ENCODE results near the gene SIAH2.

Gene SIAH2

DNA sequence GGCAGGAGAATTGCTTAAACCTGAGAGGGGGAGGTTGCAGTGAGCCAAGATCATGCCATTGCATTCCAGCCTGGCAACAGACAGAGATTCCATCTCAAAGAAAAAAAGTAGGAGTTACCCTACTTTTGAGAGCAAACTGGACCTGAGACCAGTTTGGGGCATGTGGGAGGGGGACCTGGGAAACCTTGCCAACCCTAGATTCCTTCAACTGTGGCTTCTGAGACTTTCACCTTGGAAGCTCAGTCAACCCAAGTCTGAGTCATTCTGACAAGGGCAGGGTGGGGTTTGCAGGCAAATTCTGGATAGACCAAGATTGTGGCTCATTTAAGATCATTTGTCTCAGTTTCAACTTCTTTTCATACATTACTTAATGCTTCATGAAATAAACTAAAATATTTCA lies 23.8 kb upstream of the SIAH2 start:
- DNase-seq = peak; percentile 80 to 87

DNA sequence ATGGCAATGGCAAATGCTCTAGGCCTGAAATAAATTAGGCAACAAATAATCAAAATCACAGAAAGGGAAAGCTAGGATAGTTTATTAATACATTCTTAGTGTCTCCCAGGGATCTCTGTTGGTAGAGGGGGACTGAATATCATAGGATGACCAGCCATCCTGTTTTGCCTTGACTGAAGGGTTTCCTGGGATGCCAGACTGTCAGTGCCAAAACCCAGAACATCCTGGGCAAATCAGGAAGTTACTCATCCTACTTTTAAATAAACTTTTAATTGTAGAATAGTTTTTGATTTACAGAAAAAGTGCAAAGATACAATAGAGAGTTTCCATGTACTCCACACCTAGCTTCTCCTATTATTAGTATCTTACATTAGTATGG lies 21.8 kb upstream of the SIAH2 start:
- TF ChIP-seq GATA1 (IDR thresholded peaks at IDR 0.05; ENCODE audit: low read depth, low read length) = no peak
- no peak for TF ChIP-seq POLR2A (IDR thresholded peaks at IDR 0.05; ENCODE audit: low read length)
- DNase-seq = no peak

More for the DNA sequence above, 23.8 kb upstream of the SIAH2 start:
- TF ChIP-seq POLR2A (IDR thresholded peaks at IDR 0.05; ENCODE audit: low read length) (no peak), GATA1 (IDR thresholded peaks at IDR 0.05; ENCODE audit: low read depth, low read length) (no peak)

DNA sequence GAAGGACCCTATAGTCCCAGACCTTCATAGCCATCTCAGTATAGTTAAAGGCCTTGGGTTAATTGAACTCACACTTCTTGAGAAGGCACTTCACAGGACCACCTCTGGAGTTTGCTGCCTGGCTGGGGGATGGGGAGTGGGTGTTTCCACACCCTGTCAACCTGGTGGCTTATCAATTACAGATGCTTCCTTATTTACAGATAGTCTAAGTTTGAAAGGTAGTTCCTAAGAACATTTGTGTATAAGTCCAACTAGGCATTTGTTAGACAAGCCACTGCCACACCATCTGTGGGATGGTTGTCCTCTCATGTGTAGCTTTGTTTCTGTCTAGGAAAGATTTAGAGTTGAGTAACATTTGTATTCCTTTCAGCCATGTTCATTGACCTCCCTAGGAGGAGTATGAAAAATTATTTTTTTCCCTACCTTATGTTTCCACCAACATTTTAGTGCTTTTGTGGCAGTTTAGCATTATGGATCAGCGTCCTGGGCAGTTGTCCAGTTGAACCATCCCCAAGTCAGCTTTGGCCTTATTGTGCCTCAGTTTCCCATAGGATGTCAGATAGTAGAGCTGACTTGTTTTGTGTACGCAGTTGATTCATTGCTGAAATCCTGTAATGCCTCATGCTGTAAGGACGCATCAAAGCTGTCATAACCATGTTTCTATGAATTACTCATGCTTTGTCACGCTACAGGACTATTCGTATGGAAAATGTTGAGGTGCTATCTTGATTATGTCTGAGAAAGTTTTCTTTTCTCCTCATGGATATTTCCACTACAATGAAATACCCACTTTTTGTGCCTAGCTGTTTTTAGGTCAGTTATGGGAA lies 21.2 kb upstream of the SIAH2 start:
- DNase-seq = no peak
- TF ChIP-seq GATA1 (IDR thresholded peaks at IDR 0.05; ENCODE audit: low read depth, low read length) (no peak), POLR2A (IDR thresholded peaks at IDR 0.05; ENCODE audit: low read length) (no peak)

DNA sequence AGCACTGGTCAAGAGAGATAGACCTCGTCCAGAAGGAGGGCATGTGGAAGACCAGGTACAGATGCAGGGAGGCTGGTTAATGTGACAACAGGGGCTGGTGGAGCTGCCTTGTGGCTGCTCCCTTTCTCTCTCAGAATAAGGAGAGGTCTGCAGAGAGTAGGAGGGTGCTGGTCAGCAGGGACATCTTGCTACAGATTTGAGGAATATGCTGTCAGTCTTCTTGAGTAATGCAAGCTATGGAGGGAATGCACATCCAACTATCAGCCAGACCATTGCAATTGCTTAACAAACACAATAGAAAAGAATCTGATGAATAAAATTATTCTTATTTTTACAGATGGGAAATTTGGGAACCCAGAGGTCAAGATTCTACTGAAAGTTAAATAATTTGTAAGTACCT lies 20.3 kb upstream of the SIAH2 start:
- no peak for TF ChIP-seq POLR2A (IDR thresholded peaks at IDR 0.05; ENCODE audit: low read length)
- no peak for TF ChIP-seq GATA1 (IDR thresholded peaks at IDR 0.05; ENCODE audit: low read depth, low read length)

DNA sequence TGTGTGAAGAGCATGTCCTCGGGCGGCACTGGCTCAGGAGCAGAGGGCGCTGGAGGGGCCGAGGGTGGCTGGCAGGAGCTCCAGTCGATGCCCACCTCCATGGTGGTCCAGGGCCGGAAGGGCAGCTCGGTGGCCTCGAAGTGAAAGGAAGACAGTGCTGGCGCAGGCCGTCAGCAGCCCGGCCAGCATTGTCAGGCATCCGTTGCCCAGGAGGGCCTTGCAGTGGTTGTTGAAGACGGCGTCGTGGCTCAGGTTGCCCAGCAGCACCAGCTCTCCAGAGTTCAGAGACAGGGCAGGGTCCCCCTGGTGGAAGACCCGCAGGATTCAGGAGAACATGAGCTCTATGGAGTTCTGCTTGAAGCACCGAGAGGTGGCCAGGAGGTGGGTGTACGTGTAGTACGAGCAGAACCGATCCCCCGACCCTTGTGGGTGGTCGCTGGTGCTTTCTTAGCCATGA lies 16.5 kb upstream of the SIAH2 start:
- TF ChIP-seq GATA1 (IDR thresholded peaks at IDR 0.05; ENCODE audit: low read depth, low read length) (no peak), POLR2A (IDR thresholded peaks at IDR 0.05; ENCODE audit: low read length) (no peak)
- DNase-seq = peak in 1 of 2 experiments; percentile 10

More for the DNA sequence above, 20.3 kb upstream of the SIAH2 start:
- no peak for DNase-seq

DNA sequence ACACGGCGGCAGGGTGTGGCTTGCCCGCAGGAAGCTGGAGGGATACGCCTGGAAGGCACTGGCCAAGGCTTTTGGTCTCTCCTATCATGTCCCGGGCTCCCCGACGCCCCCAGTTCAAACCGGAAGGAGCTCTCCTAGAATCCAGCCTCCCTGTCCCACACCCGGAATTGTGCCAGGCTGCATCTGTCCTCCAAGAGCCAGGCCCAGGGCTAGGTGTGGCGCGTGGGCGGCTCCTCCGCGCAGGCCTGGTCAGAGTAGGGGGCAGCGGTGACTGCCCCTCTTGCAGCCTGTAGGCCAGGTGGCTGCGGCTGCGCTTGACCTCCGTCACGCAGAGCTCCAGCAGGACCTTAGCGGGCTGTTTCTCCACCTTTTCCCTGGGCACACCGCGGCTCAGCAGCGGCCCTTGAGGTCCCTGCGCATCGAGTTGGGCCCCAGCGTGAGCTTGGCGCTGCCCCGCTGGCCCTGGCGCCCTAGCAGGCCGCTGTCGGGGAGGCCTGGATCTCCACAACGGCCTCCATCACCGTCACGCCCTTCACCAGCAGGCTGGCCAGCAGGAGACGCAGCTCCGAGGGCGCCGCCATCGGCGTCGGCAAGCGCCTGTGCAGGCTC lies 15.9 kb upstream of the SIAH2 start:
- no peak for TF ChIP-seq POLR2A (IDR thresholded peaks at IDR 0.05; ENCODE audit: low read length)
- no peak for TF ChIP-seq GATA1 (IDR thresholded peaks at IDR 0.05; ENCODE audit: low read depth, low read length)
- DNase-seq = no peak

DNA sequence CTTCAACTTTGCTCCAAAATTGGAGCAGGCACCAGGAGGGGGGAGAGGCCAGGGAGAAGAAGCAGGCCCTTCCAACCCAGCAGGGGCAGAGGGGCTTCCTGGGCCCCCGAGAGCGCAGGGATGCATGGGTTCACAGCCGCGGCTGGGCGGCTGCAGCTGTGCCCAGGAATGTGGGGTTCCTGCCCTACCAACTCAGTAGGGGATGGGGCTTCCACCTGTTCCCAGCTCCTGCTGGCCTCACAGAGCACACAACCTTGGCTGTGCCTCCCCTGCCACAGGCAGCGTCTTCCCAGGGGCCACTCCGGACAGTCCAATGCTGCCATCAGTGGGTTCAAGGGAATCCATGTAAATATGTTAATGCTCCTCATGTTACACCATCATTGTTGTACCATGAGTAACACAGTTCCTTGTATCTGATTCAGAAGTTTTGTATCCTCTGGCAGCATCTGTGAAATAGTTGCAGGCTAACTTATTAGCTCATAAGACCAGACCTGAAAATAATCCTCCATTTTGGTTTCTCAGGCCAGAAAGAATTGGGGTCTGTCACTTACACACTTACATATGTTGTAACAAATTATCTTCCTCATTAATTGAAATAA lies 12.1 kb upstream of the SIAH2 start:
- DNase-seq = no peak
- TF ChIP-seq POLR2A (IDR thresholded peaks at IDR 0.05; ENCODE audit: low read length) (no peak), GATA1 (IDR thresholded peaks at IDR 0.05; ENCODE audit: low read depth, low read length) (no peak)

DNA sequence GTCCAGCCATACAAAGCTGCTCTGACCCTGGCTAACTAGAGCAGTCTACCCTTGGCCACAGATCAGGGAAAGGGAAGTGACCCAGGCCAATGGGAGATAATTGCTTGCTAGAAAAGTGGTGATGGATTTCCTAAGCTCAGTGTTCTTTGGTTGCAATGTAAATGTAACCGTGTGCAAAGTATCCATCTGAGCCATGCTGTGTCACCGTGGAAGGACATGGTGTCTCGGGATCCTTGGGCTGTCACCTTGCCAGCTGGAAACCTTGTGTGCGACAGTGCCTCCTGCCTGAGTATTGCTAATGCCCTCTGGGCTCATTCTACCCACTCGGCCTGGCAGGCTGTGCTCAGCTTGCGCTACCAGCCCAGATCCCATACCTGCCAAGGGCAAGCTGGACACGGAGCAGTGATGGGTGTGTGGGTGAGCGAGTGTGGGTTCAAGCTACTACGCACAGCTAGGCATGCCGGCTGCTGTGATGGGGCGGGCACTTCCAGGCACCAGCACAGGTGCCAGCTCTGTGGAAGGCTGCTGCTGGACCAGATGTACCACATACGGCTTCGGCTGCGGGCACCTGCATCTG lies 10.7 kb upstream of the SIAH2 start:
- no peak for TF ChIP-seq GATA1 (IDR thresholded peaks at IDR 0.05; ENCODE audit: low read depth, low read length)
- no peak for TF ChIP-seq POLR2A (IDR thresholded peaks at IDR 0.05; ENCODE audit: low read length)
- no peak for DNase-seq

DNA sequence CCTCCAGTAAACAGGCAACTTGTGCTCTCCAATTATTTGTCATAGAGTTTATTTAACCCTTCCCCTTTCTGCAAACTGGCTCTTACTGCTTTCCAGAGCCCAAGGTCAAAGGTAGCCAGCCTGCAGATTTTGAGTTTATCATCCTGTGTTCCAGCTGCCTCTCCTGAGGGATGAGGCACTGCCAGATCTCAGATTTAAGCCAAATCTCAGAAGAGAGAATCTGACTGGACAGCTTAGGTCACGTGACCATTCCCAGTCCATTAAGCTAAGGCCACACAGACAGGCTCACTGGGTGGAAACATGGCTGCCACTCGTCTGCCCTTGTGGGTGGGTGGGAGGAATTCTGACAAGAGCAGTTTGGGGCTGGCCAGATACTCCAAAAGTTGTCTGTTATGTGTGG lies 8.6 kb upstream of the SIAH2 start:
- DNase-seq = no peak
- TF ChIP-seq GATA1 (IDR thresholded peaks at IDR 0.05; ENCODE audit: low read depth, low read length) = no peak
- no peak for TF ChIP-seq POLR2A (IDR thresholded peaks at IDR 0.05; ENCODE audit: low read length)

DNA sequence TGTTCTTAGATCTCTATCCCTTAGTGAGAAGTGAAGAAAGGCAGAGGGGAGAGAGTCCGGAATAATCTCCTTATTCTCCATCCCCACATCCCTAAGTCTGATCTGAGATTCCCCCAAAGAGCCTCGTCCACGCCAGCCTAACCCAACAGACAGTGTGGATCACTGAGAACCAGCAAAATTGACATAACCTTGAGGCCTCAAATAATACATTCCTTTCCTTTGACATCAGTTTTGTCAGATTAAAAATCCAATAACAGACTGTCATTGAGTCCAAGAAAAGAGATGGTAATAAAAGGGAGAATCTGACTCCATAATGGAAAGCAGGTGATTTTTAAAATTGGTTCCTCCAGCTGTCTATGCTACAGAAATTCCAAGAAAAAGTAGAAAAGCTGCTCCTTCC lies 7.7 kb upstream of the SIAH2 start:
- TF ChIP-seq GATA1 (IDR thresholded peaks at IDR 0.05; ENCODE audit: low read depth, low read length) = no peak
- no peak for TF ChIP-seq POLR2A (IDR thresholded peaks at IDR 0.05; ENCODE audit: low read length)
- no peak for DNase-seq

DNA sequence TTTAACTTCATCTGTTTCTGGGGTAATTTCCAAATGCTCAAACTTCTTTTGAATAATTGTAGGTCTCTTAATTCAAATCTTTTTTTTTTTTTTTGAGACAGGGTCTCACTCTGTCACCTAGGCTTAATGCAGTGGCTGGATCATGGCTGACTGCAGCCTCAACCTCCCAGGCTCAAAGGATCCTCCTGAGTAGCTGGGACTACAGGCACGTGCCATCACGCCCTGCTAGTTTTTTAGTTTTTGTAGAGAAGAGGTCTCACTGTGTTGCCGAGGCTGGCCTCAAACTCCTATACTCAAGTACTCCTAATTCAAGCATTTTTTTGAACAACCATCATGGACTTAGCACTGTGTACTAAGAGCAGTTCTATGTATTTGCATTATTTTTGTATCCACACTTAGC lies 3.8 kb upstream of the SIAH2 start:
- TF ChIP-seq GATA1 (IDR thresholded peaks at IDR 0.05; ENCODE audit: low read depth, low read length) (no peak), POLR2A (IDR thresholded peaks at IDR 0.05; ENCODE audit: low read length) (no peak)
- DNase-seq = no peak

DNA sequence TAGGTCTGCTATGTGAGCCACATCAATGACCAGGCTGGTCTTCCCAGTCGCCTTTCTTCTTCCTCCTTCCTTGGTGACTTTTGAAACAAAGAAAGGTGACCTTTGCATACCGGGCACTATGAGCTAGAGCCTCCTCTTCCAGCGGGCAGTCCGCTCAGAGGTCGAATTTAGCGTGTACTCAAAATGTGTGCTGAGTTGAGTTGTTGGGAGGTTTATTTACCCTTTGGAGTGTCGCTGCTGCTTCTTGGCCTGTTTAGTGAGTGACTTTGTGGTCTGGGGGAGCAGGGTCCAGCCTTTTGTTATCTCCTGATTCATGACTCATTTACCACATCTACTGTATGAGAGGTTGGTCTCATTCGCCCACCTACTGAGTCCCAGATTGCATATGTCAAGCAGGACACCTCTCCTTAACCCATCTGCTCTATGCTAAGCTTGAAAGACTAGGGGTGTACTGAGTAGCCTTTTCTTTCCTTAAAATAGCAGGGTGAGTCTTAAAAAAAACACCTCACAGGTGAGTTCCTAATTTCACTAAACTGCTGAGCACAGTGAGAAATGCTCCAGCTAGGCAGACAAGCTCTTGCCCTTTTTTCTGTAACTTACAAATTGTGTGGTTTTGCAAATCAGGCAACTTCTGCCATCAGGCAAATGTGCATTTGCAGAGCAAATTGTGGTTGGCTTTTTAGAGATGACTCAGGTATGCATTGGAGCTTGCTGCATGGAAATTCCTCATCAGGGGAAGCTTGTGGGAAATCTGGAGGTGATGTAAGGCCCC lies 3.2 kb upstream of the SIAH2 start:
- no peak for DNase-seq
- TF ChIP-seq POLR2A (IDR thresholded peaks at IDR 0.05; ENCODE audit: low read length) = no peak
- TF ChIP-seq GATA1 (IDR thresholded peaks at IDR 0.05; ENCODE audit: low read depth, low read length) = no peak

DNA sequence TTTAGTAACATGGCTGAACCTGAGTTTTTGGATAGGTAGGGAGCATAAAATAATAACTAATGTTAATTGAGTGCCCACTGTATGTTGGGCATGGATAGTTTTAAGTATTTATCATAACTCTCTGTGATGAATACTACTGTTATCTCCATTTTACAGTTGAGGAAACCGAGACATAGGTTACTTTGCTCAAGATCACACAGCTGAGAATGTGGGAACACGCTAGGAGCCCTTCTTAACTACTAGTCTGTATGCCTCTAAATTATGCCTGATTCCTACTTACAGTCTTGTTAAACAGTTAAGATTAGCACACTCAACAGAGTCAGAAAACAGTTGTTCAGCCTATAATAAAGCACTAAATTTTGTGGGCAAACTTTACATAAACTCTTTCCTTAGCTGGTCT lies 2.0 kb upstream of the SIAH2 start:
- no peak for DNase-seq
- TF ChIP-seq GATA1 (IDR thresholded peaks at IDR 0.05; ENCODE audit: low read depth, low read length) = no peak
- no peak for TF ChIP-seq POLR2A (IDR thresholded peaks at IDR 0.05; ENCODE audit: low read length)
